GM15510 (cell line): Measurements from ENCODE around the gene RBM5.

Experiments
- POLR2A ChIP-seq: IDR thresholded peaks from 3 replicates; pipeline ENCODE4 v1.6.1; 2011; ENCODE audit warnings: borderline replicate concordance; ENCODE audit not compliant: insufficient read length; ENCODE audit errors: extremely low read depth

RBM5 gene

DNA sequence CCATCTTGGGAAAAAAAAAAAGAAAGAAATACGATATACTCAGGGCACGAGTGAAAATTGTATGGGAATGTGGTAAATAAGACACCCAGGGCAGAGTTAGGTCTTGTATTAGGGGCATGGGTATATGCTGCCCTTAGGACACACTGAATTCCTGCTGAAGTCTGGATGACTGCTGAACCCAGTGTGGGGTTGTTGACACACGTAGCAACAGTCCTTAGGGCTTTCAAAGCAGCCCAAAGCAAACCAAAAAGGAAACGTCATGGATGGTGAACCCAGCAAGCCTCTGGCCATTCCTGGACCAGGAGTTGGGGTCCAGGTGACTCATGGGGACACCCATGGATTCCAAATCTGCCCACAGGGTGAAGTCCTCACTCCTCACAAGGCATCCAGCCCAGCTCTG lies 39.3 kb downstream of the RBM5 start:
- no peak for TF ChIP-seq POLR2A

- TF ChIP-seq POLR2A: no peak
These were observed 41.7 kb downstream of the RBM5 start for GRCh38 chr3:50130436-50130835.

GRCh38 chr3:50132421-50133282 lies 43.9 kb downstream of the RBM5 start:
- no peak for TF ChIP-seq POLR2A

DNA sequence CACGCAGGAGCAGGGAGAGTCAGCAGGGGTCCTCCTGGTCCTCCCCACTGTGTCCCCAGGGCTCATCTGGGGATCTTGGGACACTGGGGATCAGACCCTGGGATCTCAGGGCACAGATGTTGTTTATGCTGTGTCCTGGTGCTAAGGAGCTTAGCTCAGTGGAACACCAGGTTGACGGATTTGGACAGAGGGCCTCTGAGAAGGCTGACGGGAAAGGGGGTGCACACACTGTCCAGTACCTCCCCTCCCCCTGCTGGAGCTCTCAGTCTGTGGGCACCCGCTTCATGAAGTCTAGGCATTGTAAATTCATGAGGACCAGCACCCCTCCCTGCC lies 44.5 kb downstream of the RBM5 start:
- TF ChIP-seq POLR2A: no peak

GRCh38 chr3:50134367-50134766 lies 45.6 kb downstream of the RBM5 start:
- TF ChIP-seq POLR2A: no peak

DNA sequence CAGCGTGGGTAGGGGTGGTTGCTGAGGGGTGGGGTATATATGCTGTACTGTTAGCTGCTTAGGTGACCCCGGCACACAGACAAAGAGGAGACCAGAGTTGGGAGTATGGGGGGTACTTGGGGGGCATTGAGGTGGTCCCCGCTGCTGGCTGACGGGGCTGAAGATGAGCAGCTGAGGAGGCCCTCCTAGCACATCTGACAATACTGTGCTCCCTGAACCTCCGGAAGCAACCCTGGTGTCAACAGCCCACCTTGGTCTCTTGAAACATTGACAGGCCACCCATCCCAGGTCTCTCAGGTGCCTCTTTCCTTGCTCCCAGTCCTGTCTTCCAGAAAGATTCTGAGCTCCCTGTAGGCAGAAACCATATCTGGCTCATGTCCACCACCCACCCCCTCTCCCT lies 47.2 kb downstream of the RBM5 start:
- no peak for TF ChIP-seq POLR2A

GRCh38 chr3:50136714-50137405 lies 48.1 kb downstream of the RBM5 start:
- no peak for TF ChIP-seq POLR2A

DNA sequence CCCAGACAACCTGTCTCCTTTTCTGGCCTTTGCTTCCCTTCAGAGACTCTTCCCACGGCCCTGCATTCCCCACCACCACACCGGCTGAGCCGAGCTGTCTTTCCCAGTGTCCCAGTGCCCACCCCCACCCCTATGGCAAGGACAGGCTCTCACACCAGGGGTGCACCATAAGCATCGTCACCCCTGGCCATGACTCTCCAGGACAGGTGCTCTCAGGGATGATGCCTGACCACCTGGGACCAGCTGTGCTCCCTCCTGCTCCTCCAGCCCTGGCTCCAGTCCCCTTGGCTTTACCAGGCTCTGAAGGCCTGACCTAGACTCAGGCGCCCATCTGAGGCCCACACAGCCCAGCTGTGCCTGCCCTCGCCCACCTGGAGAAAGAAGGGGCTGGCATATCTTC lies 48.8 kb downstream of the RBM5 start:
- no peak for TF ChIP-seq POLR2A

- no peak for TF ChIP-seq POLR2A
These were observed 49.8 kb downstream of the RBM5 start for GRCh38 chr3:50138266-50139200.

- no peak for TF ChIP-seq POLR2A
These were observed 50.6 kb downstream of the RBM5 start for GRCh38 chr3:50139308-50139707.

GRCh38 chr3:50139718-50140423 lies 51.2 kb downstream of the RBM5 start:
- TF ChIP-seq POLR2A: no peak

GRCh38 chr3:50140990-50141389 lies 52.3 kb downstream of the RBM5 start:
- TF ChIP-seq POLR2A: no peak

DNA sequence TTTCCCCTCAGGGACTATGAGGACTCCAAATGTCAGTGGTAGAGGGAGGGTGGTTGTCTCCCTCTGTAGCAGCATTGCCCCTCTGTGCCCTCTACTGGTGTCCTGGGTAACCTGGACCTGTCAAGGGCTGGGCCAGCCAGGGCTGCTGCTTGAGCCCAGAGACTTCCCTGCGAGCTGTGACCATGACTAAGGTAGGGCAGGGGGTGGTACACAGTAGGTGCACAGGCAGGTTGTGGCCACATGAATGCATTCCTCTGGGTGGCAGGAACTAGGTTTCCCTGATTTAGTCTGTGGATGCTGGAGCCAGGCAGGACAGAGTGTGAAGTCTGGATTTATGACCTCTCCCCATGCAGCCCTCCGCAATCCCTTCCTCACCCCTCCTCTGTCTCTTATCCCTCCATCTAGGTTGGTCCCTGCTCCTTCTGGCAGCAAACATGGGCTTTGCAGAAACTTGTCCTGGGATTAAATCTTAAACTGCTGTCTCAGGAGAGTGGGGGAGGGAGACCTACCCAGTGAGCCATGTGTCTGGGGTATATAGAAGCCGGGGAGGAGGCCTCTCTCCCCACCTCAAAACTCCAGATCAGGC lies 57.7 kb downstream of the RBM5 start:
- no peak for TF ChIP-seq POLR2A

- no peak for TF ChIP-seq POLR2A
These were observed 58.3 kb downstream of the RBM5 start for GRCh38 chr3:50147016-50147415.
